ENCODE results near the gene TTC34. TPM values are rescaled to one million over a fixed set of nuclear protein-coding genes. Genes with fewer than 3 reads are reported as not detected.

The TTC34 gene, protein sequence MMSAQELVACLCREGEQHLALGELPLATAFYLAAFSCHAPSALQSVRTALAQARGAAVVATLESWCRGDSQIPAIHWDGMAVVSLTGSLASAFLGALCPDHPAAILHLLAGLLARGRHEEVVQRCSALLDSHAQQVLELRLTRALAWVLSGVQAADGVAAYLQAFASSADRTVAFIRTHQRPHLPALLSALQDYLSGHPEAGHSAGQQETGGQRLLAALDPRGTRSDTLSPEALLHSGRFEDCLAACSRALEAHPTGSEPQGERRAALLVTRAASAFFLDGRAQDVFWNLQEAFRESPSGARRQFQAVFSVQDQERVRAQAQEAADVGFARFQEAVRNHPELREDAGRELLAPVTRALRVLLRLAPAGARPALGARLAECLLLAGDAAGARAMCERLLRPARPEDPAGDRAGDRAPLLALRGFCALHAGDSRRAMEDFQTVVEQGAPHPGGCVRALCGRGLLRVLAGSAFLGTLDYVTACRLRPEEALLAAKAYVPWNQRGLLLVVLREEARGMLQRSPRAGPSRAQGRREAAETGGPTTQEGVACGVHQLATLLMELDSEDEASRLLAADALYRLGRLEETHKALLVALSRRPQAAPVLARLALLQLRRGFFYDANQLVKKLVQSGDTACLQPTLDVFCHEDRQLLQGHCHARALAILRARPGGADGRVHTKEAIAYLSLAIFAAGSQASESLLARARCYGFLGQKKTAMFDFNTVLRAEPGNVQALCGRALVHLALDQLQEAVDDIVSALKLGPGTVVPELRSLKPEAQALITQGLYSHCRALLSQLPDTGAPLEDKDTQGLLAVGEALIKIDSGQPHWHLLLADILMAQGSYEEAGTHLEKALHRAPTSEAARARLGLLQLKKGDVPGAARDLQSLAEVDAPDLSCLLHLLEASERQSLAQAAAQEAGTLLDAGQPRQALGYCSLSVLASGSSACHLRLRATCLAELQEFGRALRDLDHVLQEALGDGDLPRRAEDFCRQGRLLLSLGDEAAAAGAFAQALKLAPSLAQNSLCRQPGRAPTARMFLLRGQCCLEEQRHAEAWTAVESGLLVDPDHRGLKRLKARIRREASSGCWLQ
- 1 to 10 TPM in 2 of 4 donors, under 1 TPM in 2; 0.14 to 6.0 (median 0.75) TPM for total RNA-seq

GRCh38 chr1:2801535-2802291 lies at the start of gene TTC34:
Gene TTC34 (minus strand): TSS chr1:2801693. CDS start chr1:2800827, 866 bp downstream.
- Histone ChIP-seq H3K4me1 (no peaks in the 10 kb centered on the region), H3K9me3 (no peaks in the 10 kb centered on the region), H3K4me3 (no peak within 1 kb of the TSS), H3K27ac (no peak within 1 kb of the TSS), H3K27me3 (peaks cover 43% of the 10 kb centered on the region), H3K36me3 (no peaks in the 10 kb centered on the region)
- DNase-seq = peak; percentile 28
- in situ Hi-C loops (cut with MboI; ENCODE audit: low pct_ligation_motif_present in 1 of 4, low pct_unique_long_range_greater_than_20kb in 1 of 4, low sequenced_read_pairs in 3 of 4) (no loop called here), intact Hi-C loops (cut with DNase I; ENCODE audit: low total_unique reads) (no loop called here)
- TF ChIP-seq CTCF (IDR thresholded peaks at IDR 0.05) (peak in 4 of 5 experiments; percentile 16 to 48 (median 30)), POLR2A (IDR thresholded peaks at IDR 0.05) (no peak), POLR2AphosphoS5 (IDR thresholded peaks at IDR 0.05) (no peak), EP300 (IDR thresholded peaks at IDR 0.05; ENCODE audit: low read depth) (no peak)
- 32% methylated on average over 20 of the region's 21 CpGs; no CpG with 5 or more reads in 1 of the 2 donors for WGBS, 2 donors (ENCODE audit: low coverage in 1 of 2)

DNA sequence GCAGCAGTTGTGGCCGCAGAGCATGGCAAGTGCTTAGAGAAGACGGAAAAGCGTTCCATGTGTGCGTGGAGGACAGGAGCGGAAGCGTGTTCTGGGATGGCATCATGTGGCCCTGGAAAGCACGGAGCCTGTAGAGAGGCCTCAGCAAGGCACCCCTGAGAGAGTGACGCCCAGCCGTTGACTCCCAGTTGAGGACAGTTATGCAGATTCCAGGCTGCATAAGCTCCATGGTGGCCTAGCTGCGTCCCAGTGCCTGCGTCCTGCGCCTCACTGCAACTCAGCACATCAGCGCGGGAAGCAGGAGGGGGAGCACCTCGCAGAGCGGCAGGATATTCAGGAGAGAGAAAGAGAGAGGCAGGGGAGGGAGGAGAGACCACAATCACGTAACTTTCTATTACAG lies 49.0 kb upstream of the TTC34 start:
- peaks cover 15% of the 10 kb centered on the region for H3K27me3 ChIP-seq
- H3K9me3 ChIP-seq = no peaks in the 10 kb centered on the region
- no peak for TF ChIP-seq EP300 (IDR thresholded peaks at IDR 0.05; ENCODE audit: low read depth)
- no peak for TF ChIP-seq POLR2AphosphoS5 (IDR thresholded peaks at IDR 0.05)
- no peak for TF ChIP-seq CTCF (IDR thresholded peaks at IDR 0.05)
- no peak for TF ChIP-seq POLR2A (IDR thresholded peaks at IDR 0.05)
- WGBS, 2 donors (ENCODE audit: low coverage in 1 of 2) = 64 to 95% methylated on average over 4 to 17 of the region's 17 CpGs
- H3K4me1 ChIP-seq = no peaks in the 10 kb centered on the region
- no peaks in the 10 kb centered on the region for H3K36me3 ChIP-seq
- H3K27ac ChIP-seq = no peak overlapping the region
- in situ Hi-C loops (cut with MboI; ENCODE audit: low pct_ligation_motif_present in 1 of 4, low pct_unique_long_range_greater_than_20kb in 1 of 4, low sequenced_read_pairs in 3 of 4) (no loop called here), intact Hi-C loops (cut with DNase I; ENCODE audit: low total_unique reads) (no loop called here)
- H3K4me3 ChIP-seq = no peak overlapping the region
- no peak for DNase-seq

DNA sequence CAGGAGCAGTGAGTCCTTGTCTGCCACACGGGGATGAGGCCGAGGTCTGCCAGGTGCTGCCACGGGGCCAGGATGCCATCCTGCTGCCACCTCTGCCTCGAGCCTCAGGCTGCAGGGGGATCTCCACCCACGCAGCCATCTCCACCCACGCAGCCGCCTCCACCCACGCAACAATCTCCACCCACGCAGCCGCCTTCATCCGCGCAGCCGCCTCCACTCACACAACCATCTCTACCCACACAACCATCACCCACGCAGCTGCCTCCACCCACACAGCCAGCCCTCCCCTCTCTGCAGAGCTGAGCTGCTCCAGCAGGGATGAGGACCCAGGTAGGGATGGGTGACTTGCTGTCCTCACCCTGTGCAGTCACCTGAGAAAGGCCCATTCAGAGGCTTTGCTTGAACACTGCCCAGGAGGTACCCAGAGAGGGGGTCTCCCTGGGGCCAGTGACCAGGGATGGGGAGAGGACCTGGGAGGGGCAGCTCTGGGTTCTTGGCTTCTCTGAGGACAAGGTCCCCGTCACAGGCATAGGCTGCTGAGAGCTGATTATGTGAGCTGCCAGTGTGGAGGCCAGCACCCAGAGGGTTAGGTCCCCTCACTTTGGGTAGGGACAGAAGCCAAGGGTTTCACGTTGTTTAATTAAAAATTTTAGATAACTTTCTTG lies 46.6 kb upstream of the TTC34 start:
- 0 to 54% methylated on average over 1 to 15 of the region's 16 CpGs for WGBS, 2 donors (ENCODE audit: low coverage in 1 of 2)
- no peaks in the 10 kb centered on the region for H3K36me3 ChIP-seq
- H3K4me3 ChIP-seq = no peak overlapping the region
- peak overlapping the region in 2 of 4 donors; percentile 37 to 43 for H3K27ac ChIP-seq
- TF ChIP-seq CTCF (IDR thresholded peaks at IDR 0.05) = no peak
- TF ChIP-seq EP300 (IDR thresholded peaks at IDR 0.05; ENCODE audit: low read depth) = no peak
- no peak for TF ChIP-seq POLR2A (IDR thresholded peaks at IDR 0.05)
- no peak for TF ChIP-seq POLR2AphosphoS5 (IDR thresholded peaks at IDR 0.05)
- intact Hi-C loops (cut with DNase I; ENCODE audit: low total_unique reads) = no loop called here
- in situ Hi-C loops (cut with MboI; ENCODE audit: low pct_ligation_motif_present in 1 of 4, low pct_unique_long_range_greater_than_20kb in 1 of 4, low sequenced_read_pairs in 3 of 4) = loop anchor here in 1 of 4 donors (25.0 kb wide), 1 partner anchor 589 kb away; no protein-coding TSS in a partner anchor
- no peak for DNase-seq
- peaks cover 15% of the 10 kb centered on the region for H3K27me3 ChIP-seq
- peaks cover 0 to 2% of the 10 kb centered on the region in 2 donors for H3K9me3 ChIP-seq
- peaks cover 0 to 7% (median 0%) of the 10 kb centered on the region in 4 donors for H3K4me1 ChIP-seq
